HUES6 (cell line): ENCODE data around the gene RPS6KC1.
"Not testable (repeated sequence)": the region's sequence is repeated elsewhere in the genome, so short reads cannot be mapped to it uniquely, and the experiment has no call there.

ENCODE experiments used
- H3K27ac ChIP-seq: 2 replicates; pipeline ENCODE4 v1.7.0; 2013; ENCODE audit warnings: low read depth, mild to moderate bottlenecking, low read length, inconsistent platforms
- H3K27me3 ChIP-seq: 2 replicates; pipeline ENCODE4 v1.6.1; 2013; ENCODE audit warnings: low read length; ENCODE audit not compliant: control insufficient read depth, insufficient read depth
- H3K36me3 ChIP-seq: 2 replicates; pipeline ENCODE4 v1.6.1; 2013; ENCODE audit warnings: low read length; ENCODE audit not compliant: control insufficient read depth, insufficient read depth
- H3K4me1 ChIP-seq: 2 replicates; pipeline ENCODE4 v1.6.1; 2013; ENCODE audit warnings: low read length; ENCODE audit not compliant: control insufficient read depth, insufficient read depth
- H3K4me3 ChIP-seq: 2 replicates; pipeline ENCODE4 v1.5.1; 2013; ENCODE audit warnings: low read depth, low read length
- H3K9ac ChIP-seq: one replicate; pipeline ENCODE4 v1.6.1; 2013; ENCODE audit warnings: mild to moderate bottlenecking, low read length
- H3K9me3 ChIP-seq: 2 replicates; pipeline ENCODE4 v1.6.1; 2013; ENCODE audit warnings: low read depth, low read length; ENCODE audit not compliant: control insufficient read depth, insufficient read depth

The RPS6KC1 gene

GRCh38 chr1:213125643-213126042, 74.6 kb downstream of the RPS6KC1 start:
- H3K4me1 ChIP-seq, result no peaks in the 10 kb centered on the region
- no peak overlapping the region for H3K9ac ChIP-seq
- no peak overlapping the region for H3K4me3 ChIP-seq
- no peaks in the 10 kb centered on the region for H3K27me3 ChIP-seq
- no peak overlapping the region for H3K27ac ChIP-seq
- no peaks in the 10 kb centered on the region for H3K36me3 ChIP-seq
- no peaks in the 10 kb centered on the region for H3K9me3 ChIP-seq

GRCh38 chr1:213127074-213127473, 76.0 kb downstream of the RPS6KC1 start:
- H3K36me3 ChIP-seq, result no peaks in the 10 kb centered on the region
- H3K27me3 ChIP-seq, result no peaks in the 10 kb centered on the region
- no peaks in the 10 kb centered on the region for H3K4me1 ChIP-seq
- no peaks in the 10 kb centered on the region for H3K9me3 ChIP-seq
- no peak overlapping the region for H3K9ac ChIP-seq
- H3K4me3 ChIP-seq, result no peak overlapping the region
- H3K27ac ChIP-seq, result no peak overlapping the region

DNA sequence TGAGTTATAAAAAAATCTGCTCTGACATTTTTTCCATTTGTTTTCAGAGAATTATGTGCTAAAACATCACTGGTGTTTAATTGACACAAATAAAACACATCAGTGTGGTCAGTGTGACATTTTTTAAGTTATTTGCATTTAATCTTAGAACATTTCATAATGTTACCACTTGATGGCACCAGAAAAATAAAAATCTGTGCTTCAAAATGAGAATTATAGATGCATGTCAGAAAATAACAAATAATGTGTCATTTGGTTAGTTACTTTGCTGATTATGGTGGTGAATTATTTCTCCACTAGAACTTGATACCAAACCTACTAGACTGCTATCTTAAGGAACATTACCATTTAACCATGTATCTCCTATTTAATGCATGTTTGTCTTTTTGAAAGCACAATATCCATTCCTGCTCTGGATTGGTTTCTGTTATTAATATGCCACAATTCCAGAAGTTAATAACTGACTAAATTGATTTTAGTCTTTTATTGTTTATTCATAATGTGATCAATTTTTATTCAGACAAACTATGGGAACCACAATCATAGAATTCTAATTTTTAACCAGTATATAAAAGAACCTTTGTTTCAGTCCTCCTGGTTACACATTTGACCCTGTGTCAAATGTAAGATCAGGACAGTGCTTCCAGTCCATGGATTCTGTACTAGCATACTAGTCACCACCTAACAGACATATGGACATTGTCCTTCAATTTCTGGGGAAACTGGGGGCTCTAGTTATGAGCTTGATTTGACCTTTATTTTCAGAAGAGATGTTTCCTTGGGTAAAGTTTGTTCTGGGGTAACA, 81.0 kb downstream of the RPS6KC1 start:
- no peaks in the 10 kb centered on the region for H3K36me3 ChIP-seq
- no peaks in the 10 kb centered on the region for H3K27me3 ChIP-seq
- H3K27ac ChIP-seq, result no peak overlapping the region
- H3K9me3 ChIP-seq, result no peaks in the 10 kb centered on the region
- H3K4me3 ChIP-seq, result no peak overlapping the region
- peaks cover 10% of the 10 kb centered on the region; the same call in 1 of the 2 replicates for H3K4me1 ChIP-seq
- H3K9ac ChIP-seq, result no peak overlapping the region

- no peaks in the 10 kb centered on the region for H3K27me3 ChIP-seq
- no peak overlapping the region for H3K4me3 ChIP-seq
- H3K9me3 ChIP-seq, result 0 out of 2 replicates have a peak, but pooled peaks cover 4% of the 10 kb centered on the region
- H3K4me1 ChIP-seq, result peaks cover 10% of the 10 kb centered on the region; the same call in 1 of the 2 replicates
- H3K27ac ChIP-seq, result no peak overlapping the region
- no peaks in the 10 kb centered on the region for H3K36me3 ChIP-seq
- H3K9ac ChIP-seq, result no peak overlapping the region
Observed at GRCh38 chr1:213135572-213135971, 84.5 kb downstream of the RPS6KC1 start.

DNA sequence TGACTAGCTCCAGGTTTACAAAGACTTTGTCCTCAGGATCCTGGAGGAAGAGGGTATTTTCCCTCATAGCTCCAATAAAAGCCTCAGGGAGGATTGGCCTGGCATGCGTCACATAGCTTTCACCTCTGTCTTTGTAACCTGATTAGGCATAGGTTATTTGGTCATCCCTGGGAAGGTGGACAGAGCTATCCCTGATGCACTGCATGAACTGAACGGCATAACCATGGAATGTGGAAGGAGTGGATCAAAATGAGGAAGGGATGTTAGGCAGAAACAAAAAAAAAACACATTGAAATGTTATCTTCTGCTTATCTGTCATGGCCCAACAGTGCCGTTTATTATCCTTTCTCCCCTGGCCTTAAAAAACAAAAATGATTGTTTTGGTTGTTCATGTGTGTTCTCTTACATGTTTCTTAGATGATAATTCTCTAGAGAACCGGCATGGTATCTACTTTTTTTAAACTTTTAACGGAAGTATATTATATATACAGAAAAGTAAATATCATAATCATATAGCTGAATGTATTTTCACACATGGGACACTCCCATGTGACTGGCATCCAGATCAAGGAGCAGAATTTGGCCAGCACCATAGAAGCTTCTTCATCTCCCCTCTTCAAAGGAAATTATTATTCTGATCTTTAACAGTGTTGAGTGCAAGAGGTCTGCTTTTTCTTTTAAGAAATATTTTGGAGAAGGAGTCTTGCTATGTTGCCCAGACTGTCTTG, 85.3 kb downstream of the RPS6KC1 start:
- no peak overlapping the region for H3K9ac ChIP-seq
- H3K36me3 ChIP-seq, result no peaks in the 10 kb centered on the region
- H3K9me3 ChIP-seq, result 0 out of 2 replicates have a peak, but pooled peaks cover 4% of the 10 kb centered on the region
- H3K4me1 ChIP-seq, result peaks cover 10% of the 10 kb centered on the region; the same call in 1 of the 2 replicates
- H3K27ac ChIP-seq, result no peak overlapping the region
- no peak overlapping the region for H3K4me3 ChIP-seq
- no peaks in the 10 kb centered on the region for H3K27me3 ChIP-seq

- Histone ChIP-seq H3K27me3 (no peaks in the 10 kb centered on the region), H3K4me3 (no peak overlapping the region), H3K36me3 (no peaks in the 10 kb centered on the region), H3K4me1 (peaks cover 10% of the 10 kb centered on the region; the same call in 1 of the 2 replicates), H3K27ac (no peak overlapping the region), H3K9ac (no peak overlapping the region), H3K9me3 (0 out of 2 replicates have a peak, but pooled peaks cover 4% of the 10 kb centered on the region)
Observed at GRCh38 chr1:213138391-213138790, 87.3 kb downstream of the RPS6KC1 start.

DNA sequence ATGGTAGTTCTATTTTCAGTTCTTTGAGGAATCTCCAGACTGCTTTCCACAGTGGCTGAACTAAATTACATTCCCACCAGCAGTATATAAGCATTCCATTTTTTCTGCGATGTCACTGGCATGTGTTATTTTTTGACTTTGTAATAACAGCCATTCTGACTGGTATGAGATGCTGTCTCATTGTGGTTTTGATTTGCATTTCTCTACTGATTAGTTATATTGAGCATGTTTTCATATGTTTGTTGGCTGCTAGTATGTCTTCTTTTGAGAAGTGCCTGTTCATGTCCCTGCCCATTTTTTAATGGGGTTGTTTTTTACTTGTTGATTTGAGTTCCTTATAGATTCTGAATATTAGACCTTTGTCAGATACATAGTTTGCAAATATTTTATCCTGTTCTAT, 87.9 kb downstream of the RPS6KC1 start:
- Histone ChIP-seq H3K36me3 (no peaks in the 10 kb centered on the region), H3K4me3 (no peak overlapping the region), H3K9ac (no peak overlapping the region), H3K27ac (no peak overlapping the region), H3K9me3 (0 out of 2 replicates have a peak, but pooled peaks cover 4% of the 10 kb centered on the region), H3K4me1 (peaks cover 10% of the 10 kb centered on the region; the same call in 1 of the 2 replicates), H3K27me3 (no peaks in the 10 kb centered on the region)

- no peaks in the 10 kb centered on the region; the same call in 1 of the 2 replicates for H3K36me3 ChIP-seq
- H3K27me3 ChIP-seq, result no peaks in the 10 kb centered on the region
Observed at GRCh38 chr1:213148905-213149304, 97.9 kb downstream of the RPS6KC1 start.

DNA sequence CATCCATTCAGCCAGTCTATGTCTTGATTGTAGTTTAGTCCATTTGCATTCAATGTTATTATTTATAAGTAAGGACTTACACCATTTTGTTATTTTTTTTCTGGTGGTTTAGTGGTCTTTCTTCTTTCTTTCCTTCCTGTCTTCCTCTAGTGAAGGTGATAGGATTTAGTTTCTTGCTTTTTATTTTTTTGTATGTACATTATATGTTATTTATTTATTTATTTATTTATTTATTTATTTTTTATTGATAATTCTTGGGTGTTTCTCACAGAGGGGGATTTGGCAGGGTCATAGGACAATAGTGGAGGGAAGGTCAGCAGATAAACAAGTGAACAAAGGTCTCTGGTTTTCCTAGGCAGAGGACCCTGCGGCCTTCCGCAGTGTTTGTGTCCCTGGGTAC, 99.0 kb downstream of the RPS6KC1 start:
- H3K4me1 ChIP-seq, H3K27ac ChIP-seq, H3K27me3 ChIP-seq, H3K36me3 ChIP-seq, H3K9ac ChIP-seq, H3K4me3 ChIP-seq: not testable (repeated sequence)
- H3K9me3 ChIP-seq, result peaks cover 16% of the 10 kb centered on the region; the same call in 1 of the 2 replicates

More at GRCh38 chr1:213148905-213149304, 97.9 kb downstream of the RPS6KC1 start:
- Histone ChIP-seq H3K4me3 (no peak overlapping the region), H3K9me3 (peaks cover 16% of the 10 kb centered on the region; the same call in 1 of the 2 replicates), H3K9ac (no peak overlapping the region), H3K27ac (no peak overlapping the region), H3K4me1 (no peaks in the 10 kb centered on the region)

DNA sequence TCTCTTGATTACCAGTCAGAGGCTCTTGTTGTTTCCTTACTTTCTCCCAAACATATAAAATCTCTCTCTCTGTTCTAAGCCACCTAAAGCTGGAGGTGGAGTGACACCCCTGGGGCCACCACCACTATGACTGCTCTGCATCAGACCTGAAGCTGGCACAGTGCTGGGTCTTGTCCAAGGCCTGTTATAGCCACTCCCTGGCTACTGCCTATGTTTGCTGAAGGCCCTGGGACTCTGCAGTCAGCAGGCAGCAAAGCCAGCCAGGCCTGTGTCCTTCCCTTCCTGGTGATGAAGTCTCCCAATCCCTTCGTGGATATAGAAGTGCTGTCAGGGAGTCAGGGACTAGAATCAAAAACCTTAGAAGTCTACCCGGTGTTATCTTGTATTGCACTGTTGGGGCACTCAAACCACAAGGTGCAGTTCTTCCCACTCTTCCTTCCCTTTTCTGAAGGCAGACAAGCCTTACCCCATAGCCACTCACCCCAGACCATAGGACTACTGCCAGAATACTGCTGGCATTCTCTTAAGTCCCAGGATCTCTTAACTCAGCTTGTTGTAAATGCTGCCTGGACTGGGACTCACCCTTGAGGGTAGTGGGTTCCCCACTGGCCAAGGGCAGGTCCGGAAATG, 103.1 kb downstream of the RPS6KC1 start:
- Histone ChIP-seq H3K27me3 (no peaks in the 10 kb centered on the region), H3K4me3 (no peak overlapping the region), H3K9ac (no peak overlapping the region), H3K4me1 (no peaks in the 10 kb centered on the region), H3K36me3 (no peaks in the 10 kb centered on the region; the same call in 1 of the 2 replicates), H3K27ac (no peak overlapping the region), H3K9me3 (peaks cover 7% of the 10 kb centered on the region; the same call in 1 of the 2 replicates)
